SK-N-SH (cell line): ENCODE data around the gene RPS27A. TPM values are rescaled to one million over a fixed set of nuclear protein-coding genes. Genes with fewer than 3 reads are reported as not detected.

Source experiments
- CTCF ChIA-PET: fragments of 300-600, 350-600 bp; formaldehyde crosslinking; extraction: SDS; loops from one replicate; lab custom pipeline; 2021; lab: Yijun Ruan, JAX
- POLR2A ChIA-PET: fragments of 350-600 bp; sonication (Branson Sonifier 250); formaldehyde crosslinking; extraction: SDS; loops from one replicate; lab custom pipeline; 2020; ENCODE audit warnings: antibody characterized with exemption, inconsistent platforms; lab: Yijun Ruan, JAX
- DNase-seq: peaks from one replicate; pipeline ENCODE4 v3.0.0; 2012
- H2AFZ ChIP-seq: fragments of 200-600 bp; sonication (generic); 2 replicates; pipeline ENCODE4 v1.8.1; 2016; ENCODE audit warnings: antibody characterized with exemption, mild to moderate bottlenecking, low read depth
- H3F3A ChIP-seq: fragments of 200-600 bp; sonication (generic); replicated peaks from 2 replicates; pipeline ENCODE3; 2016; ENCODE audit warnings: antibody characterized with exemption, mild to moderate bottlenecking; ENCODE audit not compliant: insufficient read depth
- H3K27ac ChIP-seq, 2 experiments: fragments of 200-500 bp in 1 of 2; fragments of 200-600 bp in 1 of 2; sonication (Bioruptor generic) in 1 of 2; sonication (generic), shearing (Covaris generic) in 1 of 2; 2 replicates each; pipeline versions ENCODE4 v1.5.1 to v1.6.1; 2014 to 2016; ENCODE audit warnings: low read depth in 2 of 2, inconsistent platforms in 1 of 2, low read length in 1 of 2, mild to moderate bottlenecking in 1 of 2, mixed read lengths in 1 of 2
- H3K27me3 ChIP-seq: fragments of 200-600 bp; sonication (generic), shearing (Covaris generic); 2 replicates; pipeline ENCODE4 v1.6.1; 2016; ENCODE audit warnings: mixed run types; ENCODE audit not compliant: insufficient read depth
- H3K36me3 ChIP-seq, 2 experiments: fragments of 200-500 bp in 1 of 2; fragments of 200-600 bp in 1 of 2; sonication (Bioruptor generic) in 1 of 2; sonication (generic) in 1 of 2; replicated peaks in 1 of 2; 2 replicates each; pipeline versions ENCODE3 to v1.5.1; 2014 to 2016; ENCODE audit warnings: low read length in 1 of 2, mild to moderate bottlenecking in 1 of 2; ENCODE audit not compliant: insufficient read depth in 2 of 2, control insufficient read depth in 1 of 2
- H3K4me1 ChIP-seq, 2 experiments: fragments of 200-500 bp in 1 of 2; fragments of 200-600 bp in 1 of 2; sonication (Bioruptor generic) in 1 of 2; sonication (generic), shearing (Covaris generic) in 1 of 2; 2 replicates each; pipeline versions ENCODE4 v1.5.1 to v1.6.1; 2014 to 2016; ENCODE audit warnings: low read depth in 1 of 2, low read length in 1 of 2, mixed run types in 1 of 2; ENCODE audit not compliant: insufficient read depth in 2 of 2, control insufficient read depth in 1 of 2
- H3K4me2 ChIP-seq: fragments of 200-600 bp; sonication (generic), shearing (Covaris generic); 2 replicates; pipeline ENCODE4 v1.6.1; 2017; ENCODE audit warnings: mixed run types
- H3K4me3 ChIP-seq, 2 experiments: fragments of 200-500 bp in 1 of 2; fragments of 200-600 bp in 1 of 2; sonication (Bioruptor generic) in 1 of 2; sonication (generic), shearing (Covaris generic) in 1 of 2; 2 replicates each; pipeline versions ENCODE4 v1.5.1 to v1.8.1; 2014 to 2016; ENCODE audit warnings: low read depth in 2 of 2, inconsistent platforms in 1 of 2, low read length in 1 of 2, mild to moderate bottlenecking in 1 of 2, mixed read lengths in 1 of 2, moderate library complexity in 1 of 2
- H3K79me2 ChIP-seq: fragments of 200-600 bp; sonication (generic); 2 replicates; pipeline ENCODE4 v1.8.1; 2017; ENCODE audit warnings: mild to moderate bottlenecking; ENCODE audit not compliant: insufficient read depth
- H3K9ac ChIP-seq: fragments of 200-600 bp; sonication (generic); 2 replicates; pipeline ENCODE4 v1.6.1; 2017; ENCODE audit warnings: mixed run types
- H3K9me2 ChIP-seq: fragments of 200-600 bp; sonication (generic); 2 replicates; pipeline ENCODE4 v1.6.1; 2017; ENCODE audit warnings: mixed run types
- H3K9me3 ChIP-seq: fragments of 200-600 bp; sonication (generic); 2 replicates; pipeline ENCODE4 v1.6.1; 2017; ENCODE audit warnings: mixed run types, mild to moderate bottlenecking, moderate library complexity
- H4K20me1 ChIP-seq: fragments of 200-600 bp; sonication (generic); 2 replicates; pipeline ENCODE4 v1.6.1; 2017; ENCODE audit warnings: mild to moderate bottlenecking, mixed run types; ENCODE audit not compliant: insufficient read depth
- CHD2 ChIP-seq: fragments of 150-350 bp; IDR thresholded peaks from 2 replicates; pipeline ENCODE4 v1.6.1; 2018; ENCODE audit warnings: low read length; ENCODE audit not compliant: partially characterized antibody
- CTCF ChIP-seq: fragments of 200-600 bp; sonication (generic); IDR thresholded peaks from 2 replicates; pipeline ENCODE4 v1.6.1; 2017; ENCODE audit warnings: antibody characterized with exemption, mild to moderate bottlenecking, moderate library complexity
- FOSL2 ChIP-seq: IDR thresholded peaks from 2 replicates; pipeline ENCODE4 v1.4.0; 2012; ENCODE audit warnings: low read depth, mild to moderate bottlenecking, moderate library complexity, borderline replicate concordance
- MAX ChIP-seq: IDR thresholded peaks from 2 replicates; pipeline ENCODE4 v1.4.0; 2012; ENCODE audit warnings: low read depth
- MEF2A ChIP-seq: IDR thresholded peaks from 2 replicates; pipeline ENCODE4 v1.4.0; 2012; ENCODE audit warnings: low read depth, borderline replicate concordance
- MXI1 ChIP-seq: IDR thresholded peaks from 2 replicates; pipeline ENCODE4 v1.6.1; 2012; ENCODE audit warnings: mild to moderate bottlenecking, low read depth, low read length, improper control_type of control experiment
- NRF1 ChIP-seq: IDR thresholded peaks from 2 replicates; pipeline ENCODE4 v1.6.1; 2012; ENCODE audit warnings: low read depth, mild to moderate bottlenecking, low read length
- PBX3 ChIP-seq: IDR thresholded peaks from 2 replicates; pipeline ENCODE4; 2012
- RFX5 ChIP-seq: IDR thresholded peaks from 2 replicates; pipeline ENCODE4 v1.6.1; 2012; ENCODE audit warnings: mild to moderate bottlenecking, improper control_type of control experiment, low read length
- SIN3A ChIP-seq: IDR thresholded peaks from 2 replicates; pipeline ENCODE4 v1.6.1; 2012; ENCODE audit warnings: low read depth, mild to moderate bottlenecking, low read length, moderate library complexity, borderline replicate concordance
- SMC3 ChIP-seq: IDR thresholded peaks from 2 replicates; pipeline ENCODE4 v1.6.1; 2012; ENCODE audit warnings: low read depth, low read length, improper control_type of control experiment
- USF2 ChIP-seq: fragments of 150-350 bp; IDR thresholded peaks from 2 replicates; pipeline ENCODE4 v1.6.1; 2017; ENCODE audit warnings: antibody characterized with exemption, low read length, low read depth, borderline replicate concordance
- YY1 ChIP-seq: IDR thresholded peaks from 2 replicates; pipeline ENCODE4 v1.4.0; 2012; ENCODE audit warnings: low read depth, mild to moderate bottlenecking
- ZBTB33 ChIP-seq: IDR thresholded peaks from 2 replicates; pipeline ENCODE4 v1.4.0; 2012; ENCODE audit warnings: low read depth, borderline replicate concordance
- WGBS: methylation state at CpG from one replicate; pipeline ENCODE4 v1.1.6; 2017; ENCODE audit warnings: low lambda C conversion rate; 5-methylcytosine and 5-hydroxymethylcytosine counted together
- polyA plus RNA-seq, 3 experiments: library from polyadenylated mRNA; depleted of rRNA; stranded (reverse); fragments of >200 nt; gene quantifications; 2 replicates each; pipeline ENCODE4 v1.2.3, GENCODE V29; 2012

RPS27A gene
- polyA plus RNA-seq, 1 of the 3 experiments (the other 2 are of a cell fraction): 1,777 TPM

- Histone ChIP-seq H3K4me1 (no peaks in the 10 kb centered on the region), H3K9ac (no peak overlapping the region), H3K36me3 (peaks cover 35 to 57% of the 10 kb centered on the region in 2 experiments), H3K79me2 (no peaks in the 10 kb centered on the region), H3K9me2 (no peaks in the 10 kb centered on the region), H3K4me2 (no peak overlapping the region), H3K27ac (no peak overlapping the region), H2AFZ (no peak overlapping the region), H3F3A (peaks cover 8% of the 10 kb centered on the region), H3K4me3 (no peak overlapping the region), H3K27me3 (no peaks in the 10 kb centered on the region), H4K20me1 (no peaks in the 10 kb centered on the region), H3K9me3 (no peaks in the 10 kb centered on the region)
- POLR2A ChIA-PET: no interaction called here
- TF ChIP-seq ZBTB33: no peak
- no peak for TF ChIP-seq RFX5
- no peak for TF ChIP-seq SMC3
- no peak for TF ChIP-seq YY1
- no peak for TF ChIP-seq MEF2A
- TF ChIP-seq FOSL2: no peak
- TF ChIP-seq MAX: no peak
- TF ChIP-seq NRF1: no peak
- DNase-seq: no peak
- CTCF ChIA-PET: no interaction called here
- WGBS: 93% methylated on average over 5 of the region's 5 CpGs
Measured at GRCh38 chr2:55245411-55245810, 12.9 kb downstream of the RPS27A start.

GRCh38 chr2:55247025-55247424, 14.5 kb downstream of the RPS27A start:
- Histone ChIP-seq H2AFZ (no peak overlapping the region), H3K9ac (no peak overlapping the region), H3K36me3 (peaks cover 41 to 46% of the 10 kb centered on the region in 2 experiments), H3K4me2 (no peak overlapping the region), H3F3A (no peaks in the 10 kb centered on the region), H3K4me3 (no peak overlapping the region), H3K79me2 (no peaks in the 10 kb centered on the region), H3K27me3 (no peaks in the 10 kb centered on the region), H3K27ac (no peak overlapping the region), H3K9me2 (no peaks in the 10 kb centered on the region), H3K4me1 (no peaks in the 10 kb centered on the region), H3K9me3 (no peaks in the 10 kb centered on the region), H4K20me1 (no peaks in the 10 kb centered on the region)
- CTCF ChIA-PET: no interaction called here
- 97% methylated on average over 5 of the region's 5 CpGs for WGBS
- DNase-seq: no peak
- POLR2A ChIA-PET: no interaction called here
- no peak for TF ChIP-seq USF2
- no peak for TF ChIP-seq MXI1
- TF ChIP-seq SIN3A: no peak
- TF ChIP-seq RFX5: no peak
- TF ChIP-seq NRF1: no peak
- no peak for TF ChIP-seq PBX3
- no peak for TF ChIP-seq CHD2
- no peak for TF ChIP-seq CTCF
